ENCODE data around the gene HLA-DMA. TPM values are rescaled to one million over a fixed set of nuclear protein-coding genes. Genes with fewer than 3 reads are reported as not detected.

Gene HLA-DMA
- total and polyA plus RNA-seq, 2 of the 8 experiments (the other 6 are each of a cell fraction or from before 2014, with no cell fraction given): 13.3 to 23.1 TPM

DNA sequence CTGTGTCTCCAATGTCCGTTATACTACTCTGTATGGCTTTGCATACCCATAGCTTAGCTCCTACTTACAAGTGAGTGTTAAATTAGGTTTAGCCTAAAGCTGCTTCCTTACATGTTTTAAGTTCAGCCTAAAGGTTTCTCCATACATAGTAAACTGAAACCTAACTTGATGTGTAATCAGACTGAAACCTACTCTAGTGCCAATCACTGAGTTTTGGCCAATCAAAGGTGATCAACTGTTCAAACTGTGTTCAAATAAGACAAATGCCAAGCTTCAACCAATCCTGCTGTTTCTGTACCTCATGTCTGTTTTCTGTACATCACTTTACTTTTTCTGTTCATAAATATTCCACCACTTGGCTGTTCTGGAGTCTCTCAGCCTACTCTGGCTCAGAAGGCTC is 36.5 kb upstream of the HLA-DMA start:
- ChIA-PET CTCF (ENCODE audit: partially characterized antibody) (interaction anchor here (0.9 to 2.1 kb wide), 12 partner anchors 8 to 168 kb away, joined by 3 to 10 read pairs (median 5); no protein-coding TSS in a partner anchor), POLR2A (ENCODE audit: partially characterized antibody) (interaction anchor here (0.8 to 28.8 kb wide), 3 partner anchors 10 to 129 kb away, joined by 3 to 1158 read pairs (median 3); partner anchors contain the start of genes BRD2 and HLA-DMA)
- H3K4me1 ChIP-seq (replicated peaks in 1 of 4; ENCODE audit: control insufficient read depth in 3 of 4, insufficient read depth in 4 of 4, low read length in 3 of 4): peaks cover 0 to 6% (median 2%) of the 10 kb centered on the region in 4 experiments; a peak in 4 of 7 replicates
- H3K36me3 ChIP-seq (ENCODE audit: control insufficient read depth in 2 of 4, insufficient read depth in 4 of 4, low read length in 3 of 4): no peaks in the 10 kb centered on the region
- no peak overlapping the region for H3K4me3 ChIP-seq (ENCODE audit: extremely low read depth in 1 of 4, insufficient read depth in 2 of 4, low read depth in 3 of 4, low read length in 4 of 4)
- DNase-seq (ENCODE audit: low read depth in 1 of 2, low spot score in 2 of 2) (no peak), FAIRE-seq (no peak)
- H3K9me3 ChIP-seq (ENCODE audit: insufficient read depth in 2 of 2, low read depth in 1 of 2, low read length in 1 of 2): no peaks in the 10 kb centered on the region
- no peak overlapping the region for H3K56ac ChIP-seq (replicated peaks; ENCODE audit: insufficient read length, low read depth, low read length)
- H4K91ac ChIP-seq (replicated peaks; ENCODE audit: insufficient read length, low read length): no peak overlapping the region
- no peak overlapping the region for H3K14ac ChIP-seq (ENCODE audit: insufficient read length)
- no peak overlapping the region for H3K4me2 ChIP-seq (ENCODE audit: insufficient read depth in 1 of 2, low read depth in 2 of 2, low read length in 2 of 2)
- H3K9ac ChIP-seq (replicated peaks in 1 of 4; ENCODE audit: extremely low read depth in 1 of 4, low read depth in 3 of 4, low read length in 3 of 4): no peak overlapping the region
- no peak overlapping the region for H3K23ac ChIP-seq (ENCODE audit: insufficient read length)
- no peak overlapping the region for H2BK15ac ChIP-seq (ENCODE audit: low read length)
- H3K79me1 ChIP-seq (ENCODE audit: low read depth, low read length): no peaks in the 10 kb centered on the region
- no peaks in the 10 kb centered on the region for H3K79me2 ChIP-seq (ENCODE audit: control insufficient read depth in 1 of 2, insufficient read depth in 2 of 2, low read length in 2 of 2)
- H4K5ac ChIP-seq (ENCODE audit: insufficient read length, low read depth, low read length): no peak overlapping the region
- no peaks in the 10 kb centered on the region for H3K23me2 ChIP-seq (ENCODE audit: low read depth, low read length)
- no peaks in the 10 kb centered on the region for H3K27me3 ChIP-seq (replicated peaks in 1 of 4; ENCODE audit: control insufficient read depth in 3 of 4, extremely low read depth in 1 of 4, insufficient read depth in 3 of 4, low read length in 3 of 4)
- H4K8ac ChIP-seq (ENCODE audit: extremely low read depth, insufficient read depth, low read length): no peak overlapping the region
- no peaks in the 10 kb centered on the region for H4K20me1 ChIP-seq (replicated peaks in 1 of 2; ENCODE audit: control insufficient read depth in 1 of 2, insufficient read depth in 2 of 2, low read length in 2 of 2)
- H2AK5ac ChIP-seq (ENCODE audit: low read depth, low read length): no peak overlapping the region
- no peak overlapping the region for H3K27ac ChIP-seq (ENCODE audit: low read depth, low read length)
- no peak overlapping the region for H2BK20ac ChIP-seq (ENCODE audit: low read length)
- H3K4ac ChIP-seq (replicated peaks; ENCODE audit: insufficient read length, low read depth, low read length): no peak overlapping the region
- 77% methylated on average over 1 of the region's 1 CpG; no CpG with 5 or more reads in 1 of the 2 experiments for WGBS, 2 experiments (ENCODE audit: extremely low coverage in 1 of 2, insufficient coverage in 1 of 2, insufficient read length in 1 of 2, insufficient replicate concordance in 2 of 2, low coverage in 1 of 2, low lambda C conversion rate in 2 of 2, missing lambda C conversion rate in 1 of 2)
- H2BK5ac ChIP-seq (ENCODE audit: low read depth, low read length): no peak overlapping the region
- no peak overlapping the region for H3K18ac ChIP-seq (ENCODE audit: extremely low read depth, low read length)
- no peak for TF ChIP-seq EP300 (IDR thresholded peaks at IDR 0.05; ENCODE audit: borderline replicate concordance in 1 of 2, low read depth in 2 of 2, low read length in 2 of 2)
- no peak for TF ChIP-seq E2F6 (IDR thresholded peaks at IDR 0.05)
- TF ChIP-seq SIX5 (IDR thresholded peaks at IDR 0.05; ENCODE audit: low read depth, low read length): no peak
- TF ChIP-seq KDM5A (IDR thresholded peaks at IDR 0.05; ENCODE audit: low read length): no peak
- no peak for TF ChIP-seq CBX5 (IDR thresholded peaks at IDR 0.05; ENCODE audit: low read depth, low read length)
- no peak for TF ChIP-seq MAX (IDR thresholded peaks at IDR 0.05)
- no peak for TF ChIP-seq TBP (IDR thresholded peaks at IDR 0.05; ENCODE audit: low read depth, low read length)
- TF ChIP-seq SAP30 (IDR thresholded peaks at IDR 0.05; ENCODE audit: insufficient read depth, insufficient replicate concordance, low read length): no peak
- H2AFZ ChIP-seq (ENCODE audit: low read length): no peak overlapping the region
- no peak overlapping the region for H2BK120ac ChIP-seq (replicated peaks; ENCODE audit: low read depth, low read length)
- H2BK12ac ChIP-seq (ENCODE audit: low read depth, low read length): no peak overlapping the region

Measured in H1 (cell line).